Lower lobe of right lung (tissue), 2 donors: ENCODE results near the gene OR7G1. TPM values are rescaled to one million over a fixed set of nuclear protein-coding genes. Genes with fewer than 3 reads are reported as not detected.
"Not testable (repeated sequence)": the region's sequence is repeated elsewhere in the genome, so short reads cannot be mapped to it uniquely, and the experiment has no call there.

Source experiments
- ATAC-seq, 2 donors: fragments of 200-7000 bp; cut with Tn5 transposase; one replicate each; pipeline ENCODE4 v1.9.1; 2020 to 2022; ENCODE audit warnings: mild to moderate bottlenecking in 2 of 2, moderate library complexity in 2 of 2
- DNase-seq: peaks from one replicate; pipeline ENCODE4 v3.0.0-alpha.2; 2020
- H3K27ac ChIP-seq: fragments of 200-600 bp; one replicate; pipeline ENCODE4 v1.8.0; 2022
- H3K27me3 ChIP-seq: fragments of 200-600 bp; one replicate; pipeline ENCODE4 v1.8.0; 2022; ENCODE audit warnings: low read depth
- H3K36me3 ChIP-seq: fragments of 200-600 bp; one replicate; pipeline ENCODE4 v1.8.0; 2022; ENCODE audit warnings: mild to moderate bottlenecking
- H3K4me1 ChIP-seq: fragments of 200-600 bp; one replicate; pipeline ENCODE4 v1.8.0; 2022
- H3K4me3 ChIP-seq: fragments of 200-600 bp; one replicate; pipeline ENCODE4 v1.8.0; 2022; ENCODE audit warnings: mild to moderate bottlenecking
- H3K9me3 ChIP-seq: fragments of 200-600 bp; one replicate; pipeline ENCODE4 v1.8.0; 2022
- CTCF ChIP-seq: fragments of 200-600 bp; IDR thresholded peaks from one replicate; pipeline ENCODE4 v1.8.0; 2022; ENCODE audit warnings: antibody characterized with exemption, mild to moderate bottlenecking
- intact Hi-C: fragments of 100-400 bp; cut with DNase I; formaldehyde crosslinking; loops from one replicate; pipeline ENCODE4 v1.11.0; 2022
- total RNA-seq: library from RNA; stranded (reverse); fragmentation: NEBNext Ultra II Directional; extraction: Animal tissue kit (Norgen Biotek cat#: 25700); gene quantifications from one replicate; pipeline ENCODE4 v1.2.1, GENCODE V29; 2021
- donor health status: DM: no; HTN: yes; CAD: no; lungs with severe emphysema.

The OR7G1 gene
- total RNA-seq, 1 donor from 2014 or later: not detected

- no peaks in the 10 kb centered on the region for H3K36me3 ChIP-seq
- TF ChIP-seq CTCF: no peak
- no peaks in the 10 kb centered on the region for H3K9me3 ChIP-seq
- DNase-seq: no peak
- H3K27ac ChIP-seq: no peak within 1 kb of the TSS
- ATAC-seq: no peak
- peaks cover 3% of the 10 kb centered on the region for H3K27me3 ChIP-seq
- no peaks in the 10 kb centered on the region for H3K4me1 ChIP-seq
- intact Hi-C loops: no loop called here
- H3K4me3 ChIP-seq: no peak within 1 kb of the TSS
These were observed 28.8 kb downstream of the OR7G1 start, which contains the start of gene OR1M1 for GRCh38 chr19:9086761-9087160. Gene OR1M1, plus strand, starts transcription at chr19:9087061. Its CDS starts 6,184 bp downstream, at chr19:9093245.

DNA sequence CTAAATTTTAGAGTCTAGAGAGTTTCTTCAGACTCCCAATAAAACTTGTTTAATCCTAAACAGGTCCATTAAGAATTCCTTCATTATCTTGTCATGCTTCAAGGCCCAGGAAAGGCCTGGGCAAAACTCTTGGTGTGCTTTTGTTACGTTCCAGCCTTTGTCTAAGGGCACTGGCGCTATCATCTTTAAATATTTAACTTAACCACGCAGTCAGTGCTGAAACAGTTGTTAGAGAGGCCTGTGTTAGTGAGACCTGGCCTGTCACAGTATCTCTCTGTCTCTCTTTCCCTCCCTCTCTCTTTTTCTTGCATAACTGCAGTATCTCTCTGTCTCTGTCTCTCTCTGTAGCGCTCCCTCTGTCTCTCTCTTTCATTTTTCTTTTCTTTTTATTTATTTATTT lies 36.9 kb downstream of the OR7G1 start:
- intact Hi-C loops: no loop called here
- Histone ChIP-seq H3K4me3 (no peak overlapping the region), H3K4me1 (no peaks in the 10 kb centered on the region), H3K27me3 (no peaks in the 10 kb centered on the region), H3K36me3 (no peaks in the 10 kb centered on the region), H3K9me3 (no peaks in the 10 kb centered on the region), H3K27ac (no peak overlapping the region)
- TF ChIP-seq CTCF: no peak
- DNase-seq (no peak), ATAC-seq (no peak)

- TF ChIP-seq CTCF: no peak
- Histone ChIP-seq H3K9me3 (no peaks in the 10 kb centered on the region), H3K4me3 (no peak overlapping the region), H3K36me3 (no peaks in the 10 kb centered on the region), H3K27me3 (no peaks in the 10 kb centered on the region), H3K4me1 (no peaks in the 10 kb centered on the region), H3K27ac (no peak overlapping the region)
- ATAC-seq (no peak), DNase-seq (no peak)
- intact Hi-C loops: no loop called here
These were observed 38.7 kb downstream of the OR7G1 start for GRCh38 chr19:9076901-9077300.

DNA sequence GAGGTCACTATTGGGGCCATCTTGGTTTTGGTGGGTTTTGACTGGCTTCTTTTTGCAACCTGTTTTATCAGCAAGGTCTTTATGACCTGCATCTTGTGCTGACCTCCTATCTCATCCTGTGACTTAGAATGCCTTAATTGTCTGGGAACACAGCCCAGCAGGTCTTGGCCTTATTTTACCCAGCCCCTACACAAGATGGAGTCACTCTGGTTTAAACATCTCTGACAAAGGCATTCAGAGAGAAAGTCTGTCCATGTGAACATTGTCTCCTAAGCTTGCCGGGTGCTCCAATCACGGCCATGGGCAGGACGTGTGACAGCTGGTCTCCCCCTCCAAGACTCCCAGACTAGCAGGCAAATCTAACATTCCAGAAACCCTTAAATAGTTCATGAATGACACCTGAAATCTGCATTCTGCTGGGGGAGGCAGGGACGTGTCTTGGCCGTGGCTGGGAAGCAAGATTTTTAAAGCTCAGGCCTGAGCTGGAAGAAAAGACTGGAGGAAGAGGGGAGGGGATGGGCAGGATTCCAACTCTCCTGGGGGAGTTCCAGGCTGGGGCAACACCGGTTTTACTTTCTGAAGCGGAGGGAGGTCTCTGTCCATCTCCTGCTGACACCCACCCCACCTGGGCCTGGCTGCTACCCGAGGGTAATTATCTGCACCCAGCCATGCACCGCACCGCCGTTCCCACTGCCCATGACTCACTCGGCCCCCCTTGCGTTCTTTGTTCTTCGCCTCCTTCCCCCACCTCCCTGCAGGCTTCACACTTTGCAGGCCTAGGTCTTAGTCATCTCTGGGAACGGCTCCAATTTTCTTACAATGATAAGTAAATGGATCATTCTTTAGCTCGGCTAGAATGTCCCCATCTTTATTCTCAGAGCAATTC lies 40.3 kb downstream of the OR7G1 start:
- Histone ChIP-seq H3K4me3 (no peak overlapping the region), H3K27ac (no peak overlapping the region), H3K4me1 (no peaks in the 10 kb centered on the region), H3K27me3 (no peaks in the 10 kb centered on the region), H3K36me3 (no peaks in the 10 kb centered on the region), H3K9me3 (no peaks in the 10 kb centered on the region)
- intact Hi-C loops: no loop called here
- TF ChIP-seq CTCF: no peak
- DNase-seq (peak; percentile 54), ATAC-seq (peak; percentile 69 to 75)

- no peak for TF ChIP-seq CTCF
- H3K4me1 ChIP-seq: no peaks in the 10 kb centered on the region
- H3K27ac ChIP-seq: no peak overlapping the region
- DNase-seq: no peak
- intact Hi-C loops: no loop called here
- no peaks in the 10 kb centered on the region for H3K36me3 ChIP-seq
- no peak for ATAC-seq
- H3K27me3 ChIP-seq: no peaks in the 10 kb centered on the region
- no peaks in the 10 kb centered on the region for H3K9me3 ChIP-seq
- H3K4me3 ChIP-seq: no peak overlapping the region
These were observed 41.8 kb downstream of the OR7G1 start for GRCh38 chr19:9073806-9074205.

GRCh38 chr19:9071720-9072119 lies 43.8 kb downstream of the OR7G1 start:
- H3K27me3 ChIP-seq, ATAC-seq, DNase-seq, H3K27ac ChIP-seq, H3K4me3 ChIP-seq, H3K36me3 ChIP-seq, intact Hi-C loops, H3K9me3 ChIP-seq, H3K4me1 ChIP-seq: not testable (repeated sequence)
